Urinary bladder (tissue), 4 donors: ENCODE measurements around the gene FBXL17. TPM values are rescaled to one million over a fixed set of nuclear protein-coding genes. Genes with fewer than 3 reads are reported as not detected.

ENCODE experiments used
- DNase-seq: peaks from one replicate; pipeline ENCODE4 v3.0.0-alpha.2; 2015; ENCODE audit errors: extremely low spot score
- H3K27ac ChIP-seq: one replicate; pipeline ENCODE4 v1.5.1; 2013; ENCODE audit warnings: low read depth, mild to moderate bottlenecking, moderate library complexity
- H3K36me3 ChIP-seq: one replicate; pipeline ENCODE4 v1.6.1; 2013; ENCODE audit warnings: mild to moderate bottlenecking, moderate library complexity; ENCODE audit not compliant: insufficient read depth
- H3K4me1 ChIP-seq: one replicate; pipeline ENCODE4 v1.6.1; 2013; ENCODE audit warnings: mild to moderate bottlenecking, moderate library complexity; ENCODE audit not compliant: insufficient read depth
- H3K4me3 ChIP-seq: one replicate; pipeline ENCODE4 v1.5.1; 2013; ENCODE audit warnings: low read depth, low read length
- WGBS: extraction: QIAGEN DNeasy Blood & Tissue Kit; methylation state at CpG from one replicate; pipeline ENCODE4 v1.1.7; 2013; 5-methylcytosine and 5-hydroxymethylcytosine counted together
- polyA plus RNA-seq: library from polyadenylated mRNA; stranded (reverse); fragments of 200-250 nt; gene quantifications from one replicate; pipeline ENCODE4 v1.2.3, GENCODE V29; 2013
- total RNA-seq: library from RNA; depleted of rRNA; stranded (reverse); fragments of >200 nt; gene quantifications from one replicate; pipeline ENCODE4 v1.2.3, GENCODE V29; 2014
- donor health status: healthy with polysubstance abuse.
- donor health status: healthy.

Gene FBXL17
- total and polyA plus RNA-seq, 2 donors, result 13.7 to 31.1 TPM

DNA sequence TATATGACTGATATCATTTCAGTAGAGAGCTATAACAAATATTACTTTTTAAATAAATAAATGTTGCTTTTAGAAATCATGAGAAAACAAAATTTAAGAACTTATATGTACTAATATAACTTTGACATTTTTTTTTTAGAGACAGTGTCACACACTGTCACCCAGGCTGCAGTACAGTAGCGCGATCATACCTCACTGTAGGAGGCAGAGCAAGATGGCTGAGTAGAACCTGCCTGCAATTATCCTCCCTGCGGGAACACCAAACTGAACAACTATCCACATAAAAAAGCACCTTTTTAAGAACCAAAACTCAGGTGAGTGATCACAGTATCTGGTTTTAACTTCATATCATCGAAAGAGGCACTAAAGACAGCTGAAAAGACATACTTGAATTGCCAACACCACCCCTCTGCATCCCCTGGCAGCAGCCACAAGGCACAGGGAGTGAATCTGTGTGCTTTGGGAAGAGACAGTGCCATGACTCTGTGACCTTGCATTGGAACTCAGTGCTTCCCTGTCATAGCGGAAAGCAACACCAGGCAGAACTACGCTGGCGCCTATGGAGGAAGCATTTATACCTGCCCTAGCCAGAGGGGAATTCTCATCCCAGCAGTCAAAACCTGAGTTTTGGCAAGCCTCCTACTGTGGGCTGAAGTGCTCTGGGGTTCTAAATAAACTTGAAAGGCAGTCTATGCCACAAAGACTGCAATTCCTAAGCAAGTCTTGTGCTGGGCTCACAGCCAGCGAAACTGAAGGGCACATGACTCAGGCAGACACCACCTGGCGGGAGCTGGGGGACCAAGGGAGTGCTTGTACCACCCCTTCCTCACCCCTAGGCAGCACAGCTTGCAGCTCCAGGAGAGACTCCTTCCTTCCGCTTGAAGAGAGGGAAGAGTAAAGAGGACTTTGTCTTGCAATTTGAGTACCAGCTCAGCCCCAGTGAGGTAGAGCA is 142.7 kb downstream of the FBXL17 start:
- Histone ChIP-seq H3K27ac (no peak overlapping the region), H3K4me1 (no peaks in the 10 kb centered on the region), H3K4me3 (no peak overlapping the region), H3K36me3 (no peaks in the 10 kb centered on the region)
- 89% methylated on average over 10 of the region's 10 CpGs for WGBS
- DNase-seq, result no peak

DNA sequence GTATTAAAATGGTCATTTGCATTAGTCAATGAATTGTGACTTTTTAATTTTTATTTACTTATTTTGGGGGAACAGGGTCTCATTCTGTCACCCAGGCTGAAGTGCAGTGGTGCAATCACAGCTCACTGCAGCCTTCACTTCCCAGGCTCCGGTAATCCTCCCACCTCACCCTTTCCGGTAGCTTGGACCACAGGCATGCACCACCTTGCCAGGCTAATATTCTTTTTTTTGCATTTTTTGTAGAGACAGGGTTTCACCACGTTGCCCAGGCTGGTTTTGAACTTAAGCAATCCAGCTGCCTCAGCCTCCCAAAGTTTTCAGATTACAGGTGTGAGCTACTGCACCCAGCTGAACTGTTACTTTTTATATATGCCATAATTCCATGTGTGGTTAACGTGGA is 143.4 kb downstream of the FBXL17 start:
- 90% methylated on average over 4 of the region's 4 CpGs for WGBS

DNA sequence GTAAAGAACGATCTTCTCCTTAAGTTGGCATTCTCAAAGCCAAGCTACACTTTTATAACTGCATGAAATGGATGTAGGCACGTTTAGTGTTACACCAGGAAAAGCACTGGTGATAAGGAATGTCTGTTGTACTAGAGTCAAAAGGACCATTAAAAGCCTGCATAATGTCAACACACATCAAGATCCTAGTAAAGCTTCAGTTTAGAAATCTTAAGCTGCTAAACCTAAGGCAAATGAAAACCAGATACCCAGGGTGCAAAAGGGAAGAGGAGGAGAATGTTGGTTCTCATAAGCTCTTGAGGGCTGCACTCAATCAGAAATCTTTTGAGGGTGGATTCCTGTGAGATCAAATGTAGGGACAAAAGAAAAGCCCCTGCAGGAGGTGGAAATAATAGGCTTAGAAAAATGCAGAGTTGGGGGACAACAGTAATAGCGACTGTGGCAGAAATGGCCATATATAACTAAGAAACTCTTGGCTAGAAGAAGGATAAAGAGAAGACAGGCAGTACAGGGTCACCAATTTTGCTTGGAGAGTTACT is 148.2 kb downstream of the FBXL17 start:
- DNase-seq, result no peak
- H3K4me1 ChIP-seq, result no peaks in the 10 kb centered on the region
- H3K4me3 ChIP-seq, result no peak overlapping the region
- no peak overlapping the region for H3K27ac ChIP-seq
- H3K36me3 ChIP-seq, result no peaks in the 10 kb centered on the region
- WGBS, result 37% methylated on average over 3 of the region's 3 CpGs

More for the DNA sequence above, 143.4 kb downstream of the FBXL17 start:
- DNase-seq, result no peak
- H3K27ac ChIP-seq, result no peak overlapping the region
- no peaks in the 10 kb centered on the region for H3K4me1 ChIP-seq
- no peak overlapping the region for H3K4me3 ChIP-seq
- H3K36me3 ChIP-seq, result no peaks in the 10 kb centered on the region

DNA sequence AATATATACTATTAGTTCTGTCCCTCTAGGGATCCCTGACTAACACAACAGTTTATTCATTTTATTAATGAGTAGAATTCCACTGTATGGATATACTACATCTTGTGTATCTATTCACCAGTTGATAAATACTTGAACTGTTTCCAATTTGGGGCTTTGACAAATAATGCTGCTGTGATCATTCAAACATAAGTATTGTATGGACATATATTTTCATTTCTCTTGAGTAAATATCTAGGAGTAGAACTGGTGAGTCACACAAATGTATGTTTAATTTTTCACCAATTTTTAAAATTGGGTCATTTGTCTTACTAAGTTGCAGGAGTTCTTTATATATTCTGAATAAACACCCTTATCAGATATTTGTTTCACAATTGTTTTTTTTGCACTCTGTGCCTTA is 149.1 kb downstream of the FBXL17 start:
- Histone ChIP-seq H3K36me3 (no peaks in the 10 kb centered on the region), H3K4me3 (no peak overlapping the region), H3K27ac (no peak overlapping the region), H3K4me1 (no peaks in the 10 kb centered on the region)
- DNase-seq, result no peak

DNA sequence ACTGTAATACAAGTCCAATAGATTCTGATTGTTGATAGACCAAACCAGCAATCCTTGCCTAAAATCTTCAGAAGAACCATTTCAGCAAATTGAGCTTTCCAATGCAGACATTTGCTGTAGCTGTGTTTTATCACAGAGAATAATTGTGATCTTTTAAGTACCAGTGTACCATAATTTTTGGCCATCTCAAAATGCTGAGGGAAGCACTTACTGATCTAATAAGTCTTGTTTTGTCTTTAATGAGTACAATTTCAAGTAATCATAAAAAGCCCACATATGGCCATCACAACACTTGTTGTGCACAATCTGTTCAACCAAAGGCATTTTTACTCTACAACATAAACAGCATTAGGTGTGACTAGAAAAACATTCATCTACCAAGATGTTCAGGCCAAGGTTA is 159.9 kb downstream of the FBXL17 start:
- DNase-seq, result no peak
- Histone ChIP-seq H3K27ac (no peak overlapping the region), H3K4me1 (no peaks in the 10 kb centered on the region), H3K4me3 (no peak overlapping the region), H3K36me3 (peaks cover 1% of the 10 kb centered on the region)

DNA sequence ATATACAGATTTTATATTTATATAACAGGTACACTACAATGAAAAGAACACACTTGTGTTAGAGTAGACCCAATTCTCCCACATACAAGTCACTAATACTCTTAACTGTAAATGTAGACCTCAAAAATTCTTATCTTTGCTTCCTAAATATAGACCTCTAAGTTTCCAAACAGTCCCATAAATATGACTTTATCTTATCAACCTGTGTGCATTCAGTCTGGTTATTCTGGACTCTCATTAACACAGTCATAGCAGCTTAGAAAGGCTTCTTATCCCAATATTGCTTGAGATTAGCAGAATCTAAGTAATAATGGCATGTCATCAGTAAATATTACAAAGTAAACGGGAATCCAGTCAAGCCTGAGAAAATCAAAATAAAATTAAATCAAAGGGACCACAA is 161.1 kb downstream of the FBXL17 start:
- no peak overlapping the region for H3K27ac ChIP-seq
- H3K4me3 ChIP-seq, result no peak overlapping the region
- no peaks in the 10 kb centered on the region for H3K4me1 ChIP-seq
- DNase-seq, result no peak
- peaks cover 1% of the 10 kb centered on the region for H3K36me3 ChIP-seq
- 34% methylated on average over 1 of the region's 1 CpG for WGBS

DNA sequence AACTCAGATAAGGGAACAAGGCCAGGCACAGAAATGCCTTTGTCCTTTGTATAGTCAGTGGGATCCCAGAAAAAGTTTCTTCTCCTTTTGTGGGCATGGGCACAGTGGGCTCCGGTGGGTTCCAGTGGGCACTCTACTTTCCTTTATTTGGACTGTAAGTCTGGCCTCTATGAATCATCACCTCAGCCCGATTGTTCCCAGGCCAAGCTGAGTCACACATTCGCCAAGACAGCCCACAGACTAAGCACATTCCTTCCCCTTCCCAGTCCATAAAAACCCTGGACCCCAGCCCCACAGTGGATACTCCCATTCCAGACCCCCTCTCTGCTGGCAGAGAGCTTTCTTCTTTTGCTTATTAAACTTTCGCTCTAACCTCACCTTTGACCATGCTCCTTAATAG is 165.0 kb downstream of the FBXL17 start:
- WGBS, result 59% methylated on average over 4 of the region's 4 CpGs
- no peak overlapping the region for H3K27ac ChIP-seq
- H3K4me1 ChIP-seq, result no peaks in the 10 kb centered on the region
- H3K4me3 ChIP-seq, result no peak overlapping the region
- DNase-seq, result no peak
- peaks cover 1% of the 10 kb centered on the region for H3K36me3 ChIP-seq

DNA sequence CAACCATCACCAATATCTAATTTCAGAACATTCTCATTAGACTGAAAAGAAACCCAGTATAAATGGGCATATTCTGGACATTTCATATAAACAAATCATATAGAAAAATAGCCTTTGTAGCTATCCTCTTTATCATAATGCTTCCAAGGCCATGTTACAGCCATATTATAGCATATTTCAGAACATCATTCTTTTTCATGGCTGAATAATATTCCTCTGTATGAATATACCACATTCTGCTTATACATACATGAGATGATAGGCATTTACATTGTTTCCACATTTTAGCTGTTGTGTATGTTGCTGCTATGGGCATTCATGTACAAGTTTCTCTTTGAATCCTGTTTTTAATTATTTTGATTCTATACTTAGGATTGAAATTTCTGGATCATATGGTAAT is 167.0 kb downstream of the FBXL17 start:
- H3K27ac ChIP-seq, result no peak overlapping the region
- no peak overlapping the region for H3K4me3 ChIP-seq
- H3K4me1 ChIP-seq, result no peaks in the 10 kb centered on the region
- DNase-seq, result no peak
- peaks cover 1% of the 10 kb centered on the region for H3K36me3 ChIP-seq

DNA sequence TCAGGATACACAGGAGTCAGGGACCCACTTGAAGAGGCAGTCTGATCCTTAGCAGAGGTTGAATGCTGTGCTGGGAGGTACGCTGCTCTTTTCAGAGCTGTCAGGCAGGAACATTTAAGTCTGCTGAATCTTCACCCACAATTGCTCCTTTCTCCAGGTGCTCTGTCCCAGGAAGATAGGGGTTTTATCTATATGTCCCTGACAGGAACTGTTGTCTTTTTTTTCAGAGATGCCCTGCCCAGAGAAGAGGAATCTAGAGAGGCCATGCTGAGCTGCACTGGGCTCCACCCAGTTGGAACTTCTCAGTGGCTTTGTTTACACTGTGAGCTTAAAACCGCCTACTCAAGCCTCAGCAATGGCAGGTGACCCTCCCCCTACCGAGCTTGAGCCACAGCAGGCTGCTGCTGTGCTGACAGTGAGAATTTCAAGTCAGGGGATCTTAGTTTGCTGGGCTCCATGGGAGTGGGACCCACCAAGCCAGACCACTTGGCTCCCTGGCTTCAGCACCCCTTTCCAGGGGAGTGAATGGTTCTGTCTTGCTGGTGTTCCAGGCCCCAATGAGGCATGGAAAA is 169.0 kb downstream of the FBXL17 start:
- no peak overlapping the region for H3K27ac ChIP-seq
- H3K4me1 ChIP-seq, result no peaks in the 10 kb centered on the region
- peaks cover 1% of the 10 kb centered on the region for H3K36me3 ChIP-seq
- 57% methylated on average over 3 of the region's 3 CpGs for WGBS
- DNase-seq, result no peak
- H3K4me3 ChIP-seq, result no peak overlapping the region

DNA sequence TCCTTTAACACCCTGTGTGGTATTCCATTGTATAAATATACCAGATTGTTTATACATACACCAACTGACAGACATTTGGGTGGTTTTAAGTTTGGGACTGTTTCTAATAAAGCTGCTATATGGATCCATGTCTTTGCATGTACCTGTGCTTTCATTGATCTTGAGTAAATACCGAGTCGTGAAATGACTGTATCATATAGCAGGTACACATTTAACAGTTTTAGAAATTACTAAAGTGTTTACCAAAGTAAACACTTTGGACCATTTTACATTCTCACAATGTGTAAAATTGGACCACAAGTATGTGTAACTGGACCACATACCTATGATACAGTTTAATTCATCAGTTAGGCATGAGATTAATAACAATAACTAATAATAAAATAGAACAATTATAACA is 175.2 kb downstream of the FBXL17 start:
- Histone ChIP-seq H3K27ac (no peak overlapping the region), H3K4me1 (no peaks in the 10 kb centered on the region), H3K4me3 (no peak overlapping the region), H3K36me3 (no peaks in the 10 kb centered on the region)
- no peak for DNase-seq
- WGBS, result 95% methylated on average over 2 of the region's 2 CpGs

DNA sequence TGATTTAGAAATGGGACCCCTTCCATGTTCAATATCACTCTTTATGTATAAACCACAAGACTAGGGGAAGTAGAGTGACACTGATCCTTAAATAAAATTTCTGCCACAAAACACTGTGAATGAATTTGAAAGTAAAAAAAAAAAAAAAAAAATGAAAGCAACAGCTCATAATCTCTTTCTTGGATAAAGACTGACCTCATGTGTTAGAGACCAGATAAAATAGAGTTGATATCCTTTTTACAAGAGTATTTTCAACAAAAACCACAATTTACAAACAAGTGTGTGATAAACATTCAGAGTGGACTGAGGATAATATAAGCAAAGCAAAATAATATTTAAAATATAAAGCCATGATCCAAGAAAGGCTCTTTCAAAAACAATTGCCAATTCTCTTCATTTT is 180.2 kb downstream of the FBXL17 start:
- Histone ChIP-seq H3K4me3 (no peak overlapping the region), H3K27ac (no peak overlapping the region), H3K4me1 (no peaks in the 10 kb centered on the region), H3K36me3 (no peaks in the 10 kb centered on the region)
- DNase-seq, result no peak

DNA sequence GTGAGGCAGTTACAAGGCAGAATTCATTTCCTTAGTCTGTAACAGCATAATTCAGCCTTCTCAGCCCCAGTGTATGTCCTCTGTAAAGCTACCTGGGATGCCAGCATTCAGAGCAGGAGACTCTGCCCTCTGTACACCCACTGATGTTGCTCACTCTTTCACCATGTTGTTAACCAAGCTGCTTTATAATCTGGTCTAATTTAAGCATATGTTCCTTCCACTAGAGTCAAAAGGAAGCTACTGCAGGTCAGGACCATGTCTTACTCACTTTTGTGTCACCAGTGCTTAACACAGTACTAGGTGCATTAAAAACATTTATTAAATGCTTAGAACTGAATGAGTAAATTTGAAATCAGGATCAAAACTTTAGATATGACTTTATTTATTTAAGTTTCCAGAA is 185.6 kb downstream of the FBXL17 start:
- no peak overlapping the region for H3K4me3 ChIP-seq
- H3K27ac ChIP-seq, result no peak overlapping the region
- no peaks in the 10 kb centered on the region for H3K4me1 ChIP-seq
- H3K36me3 ChIP-seq, result no peaks in the 10 kb centered on the region
- DNase-seq, result no peak

DNA sequence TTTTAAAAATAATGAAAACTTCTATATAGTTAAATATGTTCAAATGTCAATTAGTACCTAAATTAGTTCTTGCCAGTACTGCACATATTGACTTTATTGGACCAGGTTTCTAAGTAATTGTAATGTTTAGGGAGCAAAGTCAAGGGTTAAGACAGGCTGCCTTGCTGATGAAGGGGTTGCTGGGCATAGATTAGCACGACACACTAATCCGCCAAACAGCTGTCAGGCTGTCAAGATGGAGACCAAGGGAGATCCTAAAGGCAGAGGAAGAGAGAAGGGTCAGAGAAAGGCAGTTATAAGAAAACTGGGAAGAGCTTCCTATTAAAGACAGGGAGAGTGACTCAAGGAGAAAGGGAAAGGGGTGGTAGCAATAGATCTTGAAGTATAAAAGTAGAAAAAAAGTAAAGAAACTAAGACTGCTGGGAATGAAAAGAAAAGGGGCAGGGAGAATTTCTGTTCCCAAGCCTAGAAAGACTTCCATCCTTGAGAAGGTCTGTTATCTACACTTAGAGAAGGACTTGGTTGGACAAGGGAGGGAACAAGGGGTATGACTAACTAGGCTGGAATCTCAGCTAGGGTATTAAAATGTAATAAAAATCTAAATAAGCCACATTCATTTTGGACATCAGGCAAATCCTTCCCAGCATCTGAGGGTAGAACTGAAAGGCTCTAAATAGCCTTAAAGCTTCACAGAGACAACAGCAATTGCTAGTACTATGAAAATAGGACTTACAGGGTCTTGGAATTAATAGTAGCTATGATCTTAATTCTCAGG is 188.7 kb downstream of the FBXL17 start:
- no peak overlapping the region for H3K4me3 ChIP-seq
- H3K36me3 ChIP-seq, result no peaks in the 10 kb centered on the region
- no peak overlapping the region for H3K27ac ChIP-seq
- H3K4me1 ChIP-seq, result no peaks in the 10 kb centered on the region
- DNase-seq, result no peak
- WGBS, result 70% methylated on average over 2 of the region's 2 CpGs

DNA sequence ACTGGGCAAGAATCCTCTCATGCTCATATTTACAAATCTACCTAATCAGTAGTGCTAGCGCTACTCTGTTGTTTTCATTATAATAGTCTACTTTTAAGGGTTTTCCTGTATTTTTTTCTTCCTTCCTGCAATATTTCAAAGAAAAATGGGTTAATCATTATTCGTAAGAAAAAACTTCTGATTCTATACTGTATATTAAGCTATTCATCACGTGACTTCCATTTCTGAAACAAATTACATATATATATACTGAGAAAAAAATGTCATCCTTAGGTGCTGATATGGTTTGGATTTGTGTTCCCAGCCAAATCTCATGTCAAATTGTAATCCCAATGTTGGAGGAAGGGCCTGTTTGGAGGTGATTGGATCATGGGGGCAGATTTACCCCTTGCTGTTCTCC is 197.0 kb downstream of the FBXL17 start:
- Histone ChIP-seq H3K4me3 (no peak overlapping the region), H3K27ac (no peak overlapping the region), H3K36me3 (no peaks in the 10 kb centered on the region), H3K4me1 (no peaks in the 10 kb centered on the region)
- 83% methylated on average over 3 of the region's 3 CpGs for WGBS
- DNase-seq, result no peak
